GM23338 (cell line): ENCODE results near the gene TMEM9. TPM values are rescaled to one million over a fixed set of nuclear protein-coding genes. Genes with fewer than 3 reads are reported as not detected.

Source experiments
- ATAC-seq: fragments of 200-7000 bp; cut with Tn5 transposase; 3 replicates; pipeline ENCODE4 v1.9.1; 2020
- DNase-seq: peaks from one replicate; pipeline ENCODE4 v3.0.0-alpha.2; 2015; ENCODE audit warnings: low spot score
- H2AFZ ChIP-seq: fragments of 200-600 bp; sonication (generic); 2 replicates; pipeline ENCODE4 v1.8.0; 2016; ENCODE audit warnings: antibody characterized with exemption, mild to moderate bottlenecking, moderate library complexity
- H3F3A ChIP-seq: fragments of 200-600 bp; sonication (generic); replicated peaks from 2 replicates; pipeline ENCODE4 v1.8.0; 2017; ENCODE audit warnings: antibody characterized with exemption, mixed run types, low read depth
- H3K27ac ChIP-seq: fragments of 200-600 bp; sonication (generic); 2 replicates; pipeline ENCODE4 v1.6.1; 2016; ENCODE audit warnings: low read depth
- H3K27me3 ChIP-seq: fragments of 200-600 bp; sonication (generic); 2 replicates; pipeline ENCODE4 v1.8.0; 2016; ENCODE audit warnings: mild to moderate bottlenecking, mixed run types, moderate library complexity; ENCODE audit not compliant: insufficient read depth
- H3K36me3 ChIP-seq: fragments of 200-600 bp; sonication (generic); 2 replicates; pipeline ENCODE4 v1.8.0; 2016; ENCODE audit warnings: mild to moderate bottlenecking; ENCODE audit not compliant: insufficient read depth
- H3K4me1 ChIP-seq: fragments of 200-600 bp; sonication (generic); 2 replicates; pipeline ENCODE4 v1.8.0; 2016; ENCODE audit warnings: mild to moderate bottlenecking, moderate library complexity; ENCODE audit not compliant: insufficient read depth
- H3K4me2 ChIP-seq: fragments of 200-600 bp; sonication (generic); 2 replicates; pipeline ENCODE4 v1.7.1; 2017; ENCODE audit warnings: mixed run types
- H3K4me3 ChIP-seq: fragments of 200-600 bp; sonication (generic); 2 replicates; pipeline ENCODE4 v1.6.1; 2016; ENCODE audit warnings: mixed run types
- H3K79me2 ChIP-seq: fragments of 200-600 bp; sonication (generic); replicated peaks from 2 replicates; pipeline ENCODE4 v1.8.0; 2017; ENCODE audit warnings: mild to moderate bottlenecking; ENCODE audit not compliant: insufficient read depth
- H3K9me2 ChIP-seq: fragments of 200-600 bp; sonication (generic); 2 replicates; pipeline ENCODE4 v1.8.0; 2017; ENCODE audit not compliant: insufficient read depth
- H4K20me1 ChIP-seq: fragments of 200-600 bp; sonication (generic); replicated peaks from 2 replicates; pipeline ENCODE4 v1.8.0; 2017; ENCODE audit warnings: mild to moderate bottlenecking; ENCODE audit not compliant: insufficient read depth
- H3K27ac Mint-ChIP-seq: 2 replicates; pipeline ENCODE4 v1.8.0; 2020; ENCODE audit warnings: inconsistent platforms, mild to moderate bottlenecking, moderate library complexity, mixed read lengths
- H3K27me3 Mint-ChIP-seq: 3 replicates; pipeline ENCODE4 v1.8.0; 2022; ENCODE audit warnings: low read depth, mild to moderate bottlenecking, moderate library complexity, mixed read lengths, inconsistent platforms; ENCODE audit not compliant: insufficient read depth, poor library complexity
- H3K36me3 Mint-ChIP-seq: 3 replicates; pipeline ENCODE4 v1.8.0; 2021; ENCODE audit warnings: low read depth, mild to moderate bottlenecking, inconsistent platforms, moderate library complexity, mixed read lengths
- H3K4me1 Mint-ChIP-seq: 3 replicates; pipeline ENCODE4 v1.8.0; 2020; ENCODE audit warnings: mild to moderate bottlenecking, inconsistent platforms, mixed read lengths
- H3K4me3 Mint-ChIP-seq: 3 replicates; pipeline ENCODE4 v1.8.0; 2021; ENCODE audit warnings: moderate library complexity, mild to moderate bottlenecking, inconsistent platforms, mixed read lengths
- H3K9me3 Mint-ChIP-seq: 3 replicates; pipeline ENCODE4 v1.8.0; 2020; ENCODE audit warnings: moderate library complexity, mild to moderate bottlenecking, inconsistent platforms, mixed read lengths
- CREB1 ChIP-seq: fragments of 250-450 bp; sonication (Bioruptor Pico); IDR thresholded peaks from 2 replicates; pipeline ENCODE4 v1.5.0; 2020; ENCODE audit warnings: low read depth, mild to moderate bottlenecking, moderate library complexity
- EZH2 ChIP-seq: fragments of 200-600 bp; sonication (generic); IDR thresholded peaks from one replicate; pipeline ENCODE4 v1.8.0; 2017; ENCODE audit warnings: antibody characterized with exemption, mild to moderate bottlenecking, low read depth; ENCODE audit not compliant: unreplicated experiment
- JUNB ChIP-seq: IDR thresholded peaks from one replicate; pipeline ENCODE4 v1.6.1; 2016; ENCODE audit warnings: antibody characterized with exemption; ENCODE audit not compliant: unreplicated experiment
- NANOG ChIP-seq: IDR thresholded peaks from 2 replicates; pipeline ENCODE4 v1.6.1; 2016; ENCODE audit warnings: antibody characterized with exemption, borderline replicate concordance
- POLR2AphosphoS5 ChIP-seq: IDR thresholded peaks from 2 replicates; pipeline ENCODE4 v1.6.1; 2016; ENCODE audit warnings: antibody characterized with exemption, low read depth
- ZNF114 ChIP-seq: fragments of 250-450 bp; sonication (Bioruptor Pico); IDR thresholded peaks from 2 replicates; pipeline ENCODE4 v1.5.0; 2020; ENCODE audit warnings: mild to moderate bottlenecking, moderate library complexity
- ZNF462 ChIP-seq: fragments of 250-450 bp; sonication (Bioruptor Pico); IDR thresholded peaks from 2 replicates; pipeline ENCODE4 v1.5.0; 2020; ENCODE audit warnings: mild to moderate bottlenecking, moderate library complexity
- polyA plus RNA-seq: library from polyadenylated mRNA; unstranded; fragments of >200 nt; fragmentation: Nextera tagmentation; extraction: Ambion mirVana; gene quantifications from 2 replicates; pipeline ENCODE4 v1.2.1, GENCODE V29; 2016
- total RNA-seq: library from RNA; depleted of rRNA; stranded (reverse); fragments of >200 nt; shearing (Covaris generic); gene quantifications from 2 replicates; pipeline ENCODE4 v1.2.3, GENCODE V29; 2014

The TMEM9 gene
- total and polyA plus RNA-seq, 2 experiments from 2014 or later, result 78.6 to 147 TPM

- TF ChIP-seq ZNF462 (CRISPR knock-in tag) (no peak), CREB1 (CRISPR knock-in tag) (no peak), NANOG (no peak), ZNF114 (CRISPR knock-in tag) (no peak), EZH2 (no peak), JUNB (no peak)
Measured at GRCh38 chr1:201145816-201146215, 8.5 kb downstream of the TMEM9 start (continued).

GRCh38 chr1:201145132-201145531, 9.1 kb downstream of the TMEM9 start:
- no peak overlapping the region for H3K27ac ChIP-seq
- TF ChIP-seq POLR2AphosphoS5, result no peak
- no peak for TF ChIP-seq ZNF114 (CRISPR knock-in tag)
- TF ChIP-seq JUNB, result no peak
- no peak for TF ChIP-seq EZH2
- peaks cover 95% of the 10 kb centered on the region for H3K36me3 Mint-ChIP-seq
- ATAC-seq, result no peak
- H3K27me3 Mint-ChIP-seq, result peaks cover 3% of the 10 kb centered on the region
- peaks cover 34% of the 10 kb centered on the region for H3K36me3 ChIP-seq
- H3K4me1 ChIP-seq, result no peaks in the 10 kb centered on the region
- peaks cover 12% of the 10 kb centered on the region; the same call in 1 of the 2 replicates for H4K20me1 ChIP-seq
- no peak overlapping the region for H3K4me2 ChIP-seq
- no peak overlapping the region for H3K4me3 Mint-ChIP-seq
- H3K27ac Mint-ChIP-seq, result no peak overlapping the region
- H3K9me2 ChIP-seq, result no peaks in the 10 kb centered on the region
- no peaks in the 10 kb centered on the region for H3F3A ChIP-seq
- H2AFZ ChIP-seq, result no peak overlapping the region
- no peaks in the 10 kb centered on the region for H3K79me2 ChIP-seq
- H3K27me3 ChIP-seq, result no peaks in the 10 kb centered on the region
- H3K4me1 Mint-ChIP-seq, result no peaks in the 10 kb centered on the region
- H3K4me3 ChIP-seq, result no peak overlapping the region
- no peak for DNase-seq
- H3K9me3 Mint-ChIP-seq, result no peaks in the 10 kb centered on the region
